Thoracic aorta (tissue), 2 donors: ENCODE results near the gene CTBP2. TPM values are rescaled to one million over a fixed set of nuclear protein-coding genes. Genes with fewer than 3 reads are reported as not detected.

Experiments
- ATAC-seq: fragments of 150-250 bp; one replicate; pipeline ENCODE4 v1.8.0; 2017; ENCODE audit warnings: low read depth; ENCODE audit not compliant: insufficient number of reproducible peaks, low FRiP score
- DNase-seq: peaks from one replicate; pipeline ENCODE4 v3.0.0-alpha.2; 2020; ENCODE audit warnings: low spot score
- H3K27ac ChIP-seq, 2 donors: fragments of 200-600 bp; sonication (generic); 1 replicate in 1 of 2; 2 replicates in 1 of 2; pipeline ENCODE4 v1.5.1; 2016; ENCODE audit warnings: mild to moderate bottlenecking in 2 of 2, moderate library complexity in 2 of 2
- H3K27me3 ChIP-seq: fragments of 200-600 bp; sonication (generic); replicated peaks from 2 replicates; pipeline ENCODE4 v1.6.0; 2016; ENCODE audit warnings: mild to moderate bottlenecking; ENCODE audit not compliant: insufficient read depth
- H3K36me3 ChIP-seq: fragments of 200-600 bp; sonication (generic); one replicate; pipeline ENCODE4 v1.5.1; 2016
- H3K4me1 ChIP-seq, 2 donors: fragments of 200-600 bp; sonication (generic); 1 replicate in 1 of 2; 2 replicates in 1 of 2; pipeline versions ENCODE4 v1.5.1 to v1.6.0; 2016; ENCODE audit warnings: low read depth in 2 of 2, mild to moderate bottlenecking in 1 of 2; ENCODE audit not compliant: control insufficient read depth in 1 of 2
- H3K4me3 ChIP-seq: fragments of 200-600 bp; sonication (generic); 2 replicates; pipeline ENCODE4 v1.5.1; 2016; ENCODE audit warnings: mild to moderate bottlenecking
- H3K9me3 ChIP-seq: fragments of 200-600 bp; sonication (generic); 2 replicates; pipeline ENCODE4 v1.5.1; 2016
- CTCF ChIP-seq: fragments of 200-600 bp; sonication (generic); IDR thresholded peaks from one replicate; pipeline ENCODE4 v1.5.1; 2019; ENCODE audit warnings: antibody characterized with exemption
- total RNA-seq, 2 donors: library from RNA; depleted of rRNA; stranded (reverse); fragments of >200 nt; gene quantifications; one replicate each; pipeline versions ENCODE4 v1.1.0 to v1.2.3, GENCODE V29; 2016

CTBP2 gene
- total RNA-seq, 2 donors from 2014 or later = 62.8 to 80.6 TPM

- TF ChIP-seq CTCF = no peak
- Histone ChIP-seq H3K9me3 (no peaks in the 10 kb centered on the region), H3K4me3 (no peak overlapping the region), H3K36me3 (no peaks in the 10 kb centered on the region), H3K27ac (no peak overlapping the region), H3K27me3 (no peaks in the 10 kb centered on the region), H3K4me1 (no peaks in the 10 kb centered on the region)
- ATAC-seq (no peak), DNase-seq (no peak)
Measured at GRCh38 chr10:125169915-125170314, 9.6 kb upstream of the CTBP2 start.

GRCh38 chr10:125169279-125169678 is 8.9 kb upstream of the CTBP2 start:
- H3K36me3 ChIP-seq = no peaks in the 10 kb centered on the region
- DNase-seq = no peak
- no peak overlapping the region for H3K4me3 ChIP-seq
- H3K27ac ChIP-seq = no peak overlapping the region
- H3K27me3 ChIP-seq = no peaks in the 10 kb centered on the region
- no peaks in the 10 kb centered on the region for H3K4me1 ChIP-seq
- H3K9me3 ChIP-seq = no peaks in the 10 kb centered on the region
- TF ChIP-seq CTCF = no peak
- ATAC-seq = no peak

- no peaks in the 10 kb centered on the region for H3K9me3 ChIP-seq
- H3K27me3 ChIP-seq = no peaks in the 10 kb centered on the region
- peaks cover 4 to 9% of the 10 kb centered on the region in 2 donors for H3K4me1 ChIP-seq
- DNase-seq (no peak), ATAC-seq (no peak)
- no peak overlapping the region for H3K4me3 ChIP-seq
- no peaks in the 10 kb centered on the region for H3K36me3 ChIP-seq
- TF ChIP-seq CTCF = no peak
- no peak overlapping the region for H3K27ac ChIP-seq
Measured at GRCh38 chr10:125166658-125167057, 6.3 kb upstream of the CTBP2 start.

GRCh38 chr10:125165584-125166573 is 5.5 kb upstream of the CTBP2 start:
- Histone ChIP-seq H3K36me3 (no peaks in the 10 kb centered on the region), H3K4me1 (peaks cover 4 to 9% of the 10 kb centered on the region in 2 donors), H3K27me3 (no peaks in the 10 kb centered on the region), H3K4me3 (no peak overlapping the region), H3K9me3 (no peaks in the 10 kb centered on the region), H3K27ac (no peak overlapping the region)
- DNase-seq = no peak
- no peak for TF ChIP-seq CTCF
- ATAC-seq = no peak

GRCh38 chr10:125164421-125164820 is 4.1 kb upstream of the CTBP2 start:
- H3K4me1 ChIP-seq = peaks cover 4 to 9% of the 10 kb centered on the region in 2 donors
- no peak for DNase-seq
- no peak for ATAC-seq
- no peaks in the 10 kb centered on the region for H3K36me3 ChIP-seq
- no peak overlapping the region for H3K27ac ChIP-seq
- no peaks in the 10 kb centered on the region for H3K27me3 ChIP-seq
- TF ChIP-seq CTCF = no peak
- H3K9me3 ChIP-seq = no peaks in the 10 kb centered on the region
- H3K4me3 ChIP-seq = no peak overlapping the region
